GM19193 (cell line): ENCODE results near the gene ARID5A.

Experiments used
- POLR2A ChIP-seq: IDR thresholded peaks from 4 replicates; pipeline ENCODE4 v1.6.1; 2011; ENCODE audit not compliant: insufficient read depth, insufficient read length; ENCODE audit errors: extremely low read depth

Gene ARID5A

GRCh38 chr2:96536445-96537065, at the start of gene ARID5A:
TSS of gene ARID5A (plus strand) at chr2:96536752. CDS start at chr2:96536827, 75 bp downstream.
- peak; percentile 95 for TF ChIP-seq POLR2A

GRCh38 chr2:96489261-96489660, 47.3 kb upstream of the ARID5A start:
- TF ChIP-seq POLR2A, result no peak

GRCh38 chr2:96489663-96490062, 46.9 kb upstream of the ARID5A start:
- TF ChIP-seq POLR2A, result no peak

DNA sequence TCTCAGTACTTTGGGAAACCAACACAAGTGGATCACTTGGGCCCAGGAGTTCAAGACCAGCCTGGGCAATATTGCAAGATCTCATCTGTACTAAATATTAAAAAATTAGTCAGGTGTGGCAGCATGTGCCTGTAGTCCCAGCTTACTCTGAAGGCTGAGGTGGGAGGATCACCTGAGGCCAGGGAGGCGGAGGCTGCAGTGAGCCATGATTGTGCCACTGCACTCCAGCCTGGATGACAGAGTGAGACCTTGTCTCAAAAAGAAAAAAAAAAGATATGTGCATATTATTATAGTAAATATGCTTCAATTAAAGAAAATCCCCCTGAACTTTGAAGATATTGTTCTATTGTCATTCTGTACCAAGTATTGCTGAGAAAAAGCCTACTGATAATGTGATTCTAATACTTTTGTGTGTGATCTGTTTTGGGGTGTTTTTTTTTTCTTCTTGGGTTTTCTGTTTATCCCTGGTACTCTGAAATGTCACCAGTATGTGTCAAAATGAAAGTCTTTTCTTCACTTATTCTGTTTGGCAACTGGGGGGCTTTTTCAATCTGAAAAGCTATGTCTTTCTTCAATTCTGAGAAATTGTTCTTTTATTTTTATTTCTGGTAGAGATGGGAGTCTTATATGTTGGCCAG, 44.6 kb upstream of the ARID5A start:
- no peak for TF ChIP-seq POLR2A

DNA sequence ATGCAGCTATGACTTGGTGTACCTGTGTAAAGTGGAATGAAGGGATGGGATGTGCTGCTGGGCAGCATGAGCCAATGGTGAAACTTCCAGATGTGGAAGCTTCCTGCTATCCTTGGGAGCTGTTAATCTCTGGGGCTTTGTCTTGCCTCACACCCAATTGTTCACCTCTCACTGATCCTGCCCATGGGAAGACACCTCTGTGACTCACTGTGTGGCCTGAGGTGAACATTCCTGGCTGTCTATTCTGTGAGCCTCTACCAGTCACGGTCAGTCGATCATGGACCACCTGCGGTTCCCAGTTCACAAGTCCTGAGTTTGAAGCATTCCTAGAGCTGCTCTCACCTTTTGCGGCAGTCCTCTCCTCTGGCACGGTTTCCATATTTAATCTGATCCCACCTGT, 43.5 kb upstream of the ARID5A start:
- no peak for TF ChIP-seq POLR2A

- no peak for TF ChIP-seq POLR2A
These were observed 42.4 kb upstream of the ARID5A start for GRCh38 chr2:96494188-96494587.

DNA sequence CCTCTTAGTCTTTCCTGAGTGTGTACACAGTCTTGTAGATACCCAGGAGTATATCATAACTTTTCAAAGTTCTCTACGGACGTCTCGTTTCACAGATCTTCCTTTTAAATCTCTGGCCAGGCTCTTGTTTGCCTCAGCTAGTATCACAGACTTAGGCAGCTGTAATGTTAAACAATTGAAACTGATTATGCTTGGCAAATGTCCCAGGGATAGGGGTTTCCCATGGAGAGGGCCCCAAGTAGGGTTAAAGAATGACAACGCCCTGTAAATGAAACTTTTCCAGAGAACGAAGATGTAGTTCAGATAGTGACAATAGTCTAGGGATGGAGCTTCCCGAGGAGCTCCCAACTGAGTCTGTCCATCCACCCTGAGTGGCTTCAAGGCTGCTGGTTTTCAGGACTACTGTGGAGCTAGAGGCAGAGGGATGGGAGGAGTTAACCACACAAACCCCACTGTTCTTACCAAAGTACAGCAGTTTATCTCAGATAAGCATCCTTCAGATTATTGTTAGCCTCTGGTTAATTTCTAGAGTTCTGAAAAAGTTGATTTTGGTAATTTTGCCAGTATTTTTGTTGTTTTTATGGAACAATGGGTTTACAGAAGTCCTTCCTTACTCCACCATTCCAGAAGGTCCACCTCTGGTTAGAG, 40.4 kb upstream of the ARID5A start:
- no peak for TF ChIP-seq POLR2A

- TF ChIP-seq POLR2A, result no peak
These were observed 38.5 kb upstream of the ARID5A start for GRCh38 chr2:96498021-96498431.

- TF ChIP-seq POLR2A, result no peak
These were observed 37.2 kb upstream of the ARID5A start for GRCh38 chr2:96499061-96499960.

DNA sequence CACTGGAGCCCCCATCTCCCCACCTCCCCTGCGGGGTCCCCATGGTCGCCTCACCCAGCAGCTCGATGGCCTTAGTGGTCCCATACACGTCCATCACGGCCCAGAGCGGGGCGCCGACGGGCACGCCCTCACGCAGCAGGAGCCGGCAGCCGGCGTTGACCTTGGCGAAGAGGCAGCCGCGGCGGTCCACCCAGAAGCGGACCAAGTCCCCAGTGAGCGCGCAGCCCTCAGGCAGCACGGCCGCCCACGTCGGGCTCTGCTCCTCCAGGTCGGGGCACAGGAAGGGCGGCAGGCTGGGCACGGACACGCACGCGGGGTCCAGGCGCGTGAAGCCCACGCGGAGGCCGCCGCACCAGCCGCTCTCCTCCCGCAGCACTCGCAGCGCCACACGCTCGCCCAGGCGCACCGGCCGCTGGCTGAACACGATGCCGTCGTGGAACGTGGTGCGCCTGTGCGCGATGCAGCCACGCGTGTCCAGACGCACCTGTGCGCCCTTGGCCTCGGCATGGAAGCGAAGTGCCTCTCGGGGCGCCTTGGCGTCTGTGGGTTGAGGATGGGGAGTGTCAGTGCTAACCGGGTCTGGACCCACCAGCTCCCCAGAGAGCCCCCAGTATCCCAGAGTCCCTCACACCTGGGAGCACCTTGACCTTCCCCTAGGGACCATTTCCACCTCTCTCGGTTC, 36.0 kb upstream of the ARID5A start:
- no peak for TF ChIP-seq POLR2A

- TF ChIP-seq POLR2A, result no peak
These were observed 35.1 kb upstream of the ARID5A start for GRCh38 chr2:96501471-96501874.

DNA sequence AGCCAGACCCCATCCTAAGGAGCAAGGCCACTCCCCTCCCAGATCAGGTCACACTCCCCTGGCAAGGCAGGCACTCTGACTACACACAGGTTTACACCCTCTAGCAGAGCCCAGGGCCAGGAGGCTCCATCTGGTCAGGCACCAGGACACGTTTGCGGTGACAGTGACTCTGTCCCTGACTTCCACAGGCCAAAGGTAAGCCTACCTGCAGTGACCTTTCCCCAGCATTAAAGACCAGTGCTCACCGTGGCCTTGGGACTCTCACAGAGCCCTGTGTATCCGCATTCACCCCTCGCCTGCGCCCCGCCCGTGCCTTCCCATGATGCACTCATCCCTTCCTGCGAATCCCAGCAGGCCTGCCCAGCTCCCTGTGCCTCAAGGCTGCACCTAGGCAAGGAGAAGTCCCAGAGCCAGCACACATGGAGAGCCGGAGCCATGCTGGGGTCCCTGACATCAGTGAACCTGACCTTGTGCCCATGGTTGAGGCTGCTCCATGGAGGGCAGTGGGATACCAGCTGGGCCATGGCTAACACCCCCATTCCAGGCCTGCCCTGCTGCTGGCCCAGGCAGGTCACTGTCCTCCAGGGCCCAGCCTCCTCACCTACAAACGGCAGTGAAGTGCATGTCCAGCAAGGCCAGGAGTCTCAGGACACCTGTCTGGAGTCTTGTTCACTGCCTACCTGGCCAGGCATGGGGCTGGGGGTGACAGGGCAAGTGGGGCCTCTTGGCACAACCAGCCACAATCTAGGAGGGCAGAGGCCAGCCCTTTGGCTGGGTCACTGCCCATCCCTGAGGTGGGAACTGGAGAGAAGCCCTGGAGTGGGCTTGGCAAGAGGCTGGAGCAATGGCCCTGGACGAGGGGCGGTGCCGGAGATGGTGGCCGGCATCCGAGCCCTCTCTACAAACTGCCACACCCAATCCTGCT, 34.4 kb upstream of the ARID5A start:
- no peak for TF ChIP-seq POLR2A

GRCh38 chr2:96502891-96503636, 33.5 kb upstream of the ARID5A start:
- TF ChIP-seq POLR2A, result no peak
